Cardiac septum (tissue), 1 donor: ENCODE data around the gene WDR88. TPM values are rescaled to one million over a fixed set of nuclear protein-coding genes. Genes with fewer than 3 reads are reported as not detected.

Experiments
- DNase-seq: peaks from one replicate; pipeline ENCODE4 v3.0.0-alpha.2; 2020; ENCODE audit warnings: low spot score
- intact Hi-C: fragments of 100-400 bp; cut with DNase I; formaldehyde crosslinking; loops from one replicate; pipeline ENCODE4 v1.14.0; 2022
- total RNA-seq: library from RNA; stranded (reverse); fragmentation: NEBNext Ultra II Directional; extraction: Animal tissue kit (Norgen Biotek cat#: 25700); gene quantifications from one replicate; pipeline ENCODE4 v1.2.1, GENCODE V29; 2021
- donor health status: DM: no; HTN: no; CAD: no.

WDR88 gene
- total RNA-seq, 1 donor from 2014 or later, result not detected

DNA sequence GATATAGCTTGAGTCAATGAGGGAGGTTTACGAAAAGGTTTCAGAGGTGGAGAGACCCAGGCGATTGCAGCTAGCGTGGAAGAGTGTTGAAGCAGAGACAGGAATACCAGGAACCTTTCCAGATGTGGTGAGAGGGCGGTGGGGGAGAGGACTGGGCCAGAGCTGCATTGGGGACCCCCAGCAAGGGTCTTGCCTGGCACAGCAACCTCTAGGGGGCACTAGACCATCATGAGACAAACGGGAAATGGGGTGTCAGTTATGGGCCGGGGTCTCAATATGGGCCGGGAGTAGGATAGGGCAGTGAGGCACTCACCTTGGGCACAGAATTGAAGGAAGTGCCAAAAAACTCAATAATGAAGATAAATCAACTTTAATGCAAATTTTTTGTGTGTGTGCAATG is 60.1 kb downstream of the WDR88 start:
- peak; percentile 35 for DNase-seq
- intact Hi-C loops, result no loop called here

DNA sequence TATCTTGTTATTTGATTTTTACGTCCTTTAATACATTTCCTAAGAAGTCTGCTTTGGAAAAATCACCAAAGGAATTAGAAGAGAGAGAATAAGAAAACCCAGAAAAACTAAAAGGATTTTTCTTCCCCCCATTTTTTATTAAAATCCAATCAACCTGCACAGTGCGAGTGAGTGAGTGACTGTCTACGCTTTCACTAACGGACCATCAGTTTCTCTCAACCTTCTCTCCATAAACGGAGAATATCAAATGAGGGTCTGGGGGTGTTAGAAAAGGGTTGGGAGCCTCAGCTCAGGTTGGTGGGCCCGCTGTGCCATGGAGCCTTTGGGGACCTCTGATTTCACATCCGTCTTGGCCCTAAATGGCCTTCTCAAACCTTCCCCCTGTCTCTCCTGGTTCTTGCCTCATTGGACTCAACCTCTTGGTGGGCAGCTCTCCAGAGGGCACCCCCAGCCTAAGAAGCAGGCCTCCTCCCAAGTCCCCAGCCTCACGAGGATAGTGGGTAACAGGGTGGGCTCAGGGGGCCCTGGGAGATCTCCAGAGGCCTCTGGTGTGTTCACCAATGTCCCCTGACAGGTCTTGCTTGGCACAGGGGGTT is 61.5 kb downstream of the WDR88 start:
- intact Hi-C loops, result no loop called here

DNA sequence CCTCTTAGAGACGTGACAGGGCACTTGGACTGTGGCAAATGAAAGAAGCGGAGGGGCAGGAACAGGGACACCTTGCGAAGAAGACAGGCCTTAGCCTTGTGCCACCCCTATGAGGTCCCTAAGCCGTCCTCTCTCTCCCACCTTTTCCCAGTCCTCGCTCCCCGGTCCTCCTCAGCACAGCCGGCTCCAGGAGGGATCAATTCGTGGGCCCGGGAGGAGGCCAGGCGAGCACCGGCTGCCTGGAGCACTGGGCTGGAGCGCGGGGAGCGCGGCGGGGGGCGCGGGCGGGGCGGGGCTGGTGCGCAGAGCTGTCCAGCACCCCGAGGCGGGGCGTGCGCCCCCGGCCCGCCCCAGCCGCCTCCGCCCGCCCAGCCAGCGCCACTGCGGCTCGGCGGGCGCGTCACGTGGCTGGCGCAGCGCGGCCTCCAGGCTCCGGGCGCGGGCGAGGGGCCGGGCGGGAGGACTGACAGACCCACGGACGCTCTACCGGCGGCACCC is 62.0 kb downstream of the WDR88 start, which contains the start of gene LRP3:
LRP3 (plus strand) TSS at position 466 of the 498 bp plus-strand sequence. CDS start 456 bp downstream, outside the sequence.
- intact Hi-C loops, result no loop called here
- no peak for DNase-seq

More for the DNA sequence above, 61.5 kb downstream of the WDR88 start:
- DNase-seq, result peak; percentile 43

DNA sequence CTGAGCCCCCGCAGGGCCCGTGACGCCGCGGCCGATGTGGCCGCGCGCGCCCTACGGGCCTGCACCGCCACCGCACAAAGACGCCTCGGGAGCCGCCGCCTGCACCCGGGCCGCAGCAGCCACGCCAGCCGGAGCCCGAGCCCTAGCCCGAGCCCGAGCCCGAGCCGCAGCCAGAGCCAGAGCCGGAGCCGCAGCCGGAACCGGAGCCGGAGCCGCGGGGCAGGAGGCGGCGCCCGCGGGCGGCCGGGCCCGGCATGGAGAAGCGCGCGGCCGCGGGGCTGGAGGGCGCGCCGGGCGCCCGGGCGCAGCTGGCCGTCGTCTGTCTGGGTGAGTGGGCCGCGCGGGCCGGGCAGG is 62.6 kb downstream of the WDR88 start:
- no peak for DNase-seq
- intact Hi-C loops, result no loop called here

DNA sequence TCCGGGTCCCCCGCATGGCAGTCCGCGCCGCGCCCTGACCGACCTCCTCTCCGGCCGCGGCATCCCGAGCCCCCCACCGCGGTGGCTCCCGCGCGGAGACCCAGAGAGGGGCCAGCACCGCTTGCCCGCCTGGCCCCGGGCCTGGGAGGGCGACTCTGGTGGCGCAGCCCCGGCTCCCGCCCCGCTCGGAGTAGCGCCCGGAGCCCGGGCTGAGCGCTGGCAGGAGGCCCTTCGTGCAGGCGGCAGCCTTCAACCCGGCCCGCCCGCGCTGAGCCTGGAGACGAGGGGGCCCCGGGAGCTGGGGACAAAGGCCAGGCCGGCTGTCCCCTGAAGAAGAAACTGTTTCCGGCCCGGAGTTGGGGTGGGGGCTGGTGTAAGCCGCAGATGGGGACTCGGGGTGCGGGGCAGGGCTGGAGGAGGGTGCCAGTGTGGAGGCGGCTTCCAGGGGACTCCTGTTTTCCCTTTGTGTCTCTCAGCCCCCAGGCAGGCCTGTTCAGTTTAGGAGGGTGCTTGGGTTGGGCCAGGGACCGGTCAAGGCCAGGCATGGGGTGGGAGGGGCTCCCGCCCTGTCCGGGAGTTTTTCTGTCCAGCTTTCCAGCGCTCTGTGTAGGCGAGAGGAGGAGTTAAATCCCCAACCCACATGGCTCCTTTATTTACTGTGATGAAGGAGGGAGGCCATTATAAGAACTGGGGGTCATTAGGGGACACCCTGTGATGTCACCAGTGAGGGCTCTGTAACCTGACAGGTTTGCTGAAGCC is 63.2 kb downstream of the WDR88 start:
- intact Hi-C loops, result no loop called here
- no peak for DNase-seq

DNA sequence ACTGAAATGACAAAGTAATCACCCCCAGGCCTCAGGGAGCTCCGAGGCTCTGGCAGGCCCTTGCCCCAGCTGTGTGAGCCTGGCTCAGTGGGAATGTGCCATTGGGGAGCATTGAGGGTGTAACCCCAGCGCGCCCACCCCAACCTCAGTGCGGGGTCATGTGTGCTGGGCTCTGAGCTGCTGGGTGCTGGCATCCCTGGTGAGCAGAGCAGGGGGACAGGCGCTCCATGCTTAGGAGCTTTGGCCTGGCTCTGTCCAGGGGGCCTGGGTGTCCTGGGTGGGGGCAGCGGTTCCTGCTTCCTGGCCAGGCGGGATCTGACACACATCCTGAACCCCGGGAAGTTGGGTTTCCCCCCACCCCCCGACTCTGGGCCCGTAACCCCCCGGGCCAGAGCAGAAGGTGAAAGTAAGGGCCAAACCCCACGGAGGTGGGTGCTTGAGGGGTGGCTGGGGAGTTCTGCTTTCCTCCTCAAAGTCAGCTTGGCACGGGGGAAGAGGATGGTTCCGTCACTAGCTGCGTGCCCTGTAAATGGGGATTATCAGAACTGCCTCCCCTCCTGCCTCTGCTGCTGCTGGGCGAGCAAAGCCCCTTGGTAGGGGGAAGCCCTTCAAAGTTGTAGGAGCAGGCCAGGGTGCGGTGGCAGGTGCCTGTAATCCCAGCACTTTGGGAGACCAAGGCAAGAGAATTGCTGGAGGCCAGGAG is 63.9 kb downstream of the WDR88 start:
- DNase-seq, result no peak

DNA sequence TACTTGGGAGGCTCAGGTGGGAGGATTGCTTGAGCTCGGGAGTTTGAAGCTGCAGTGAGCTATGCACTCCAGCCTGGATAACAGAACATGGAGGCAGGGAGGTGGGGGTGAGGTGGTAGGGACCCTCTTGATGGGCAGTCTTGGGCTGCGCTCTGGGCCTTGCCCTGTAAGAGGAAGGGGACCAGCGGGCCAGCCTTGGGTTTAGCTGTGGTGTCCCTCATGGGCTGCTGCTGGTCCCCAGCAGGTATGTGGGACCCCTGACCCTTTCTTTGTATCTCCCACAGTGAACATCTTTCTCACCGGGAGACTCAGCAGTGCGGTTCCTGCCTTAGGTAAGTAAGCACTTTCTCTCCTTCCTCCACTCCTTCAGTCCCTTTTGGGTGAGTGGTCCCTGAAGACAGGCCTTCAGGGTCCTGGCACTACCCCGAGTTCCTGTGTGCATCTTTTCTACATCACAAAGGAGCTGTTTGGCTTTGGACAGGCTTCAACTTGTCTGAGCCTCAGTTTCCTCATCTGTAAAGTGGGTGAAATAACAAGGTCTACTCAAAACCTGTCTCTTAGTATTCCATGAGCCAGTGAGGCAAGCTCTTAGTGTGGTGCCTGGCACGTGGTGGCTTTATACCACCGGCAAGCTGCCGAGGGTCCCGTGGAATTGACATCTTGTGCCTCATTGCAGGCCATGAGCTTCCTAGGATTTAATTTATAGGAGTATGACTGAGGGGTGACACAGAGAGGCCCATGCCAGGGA is 64.7 kb downstream of the WDR88 start:
- DNase-seq, result no peak
- intact Hi-C loops, result no loop called here

More for the DNA sequence above, 63.9 kb downstream of the WDR88 start:
- intact Hi-C loops, result no loop called here

DNA sequence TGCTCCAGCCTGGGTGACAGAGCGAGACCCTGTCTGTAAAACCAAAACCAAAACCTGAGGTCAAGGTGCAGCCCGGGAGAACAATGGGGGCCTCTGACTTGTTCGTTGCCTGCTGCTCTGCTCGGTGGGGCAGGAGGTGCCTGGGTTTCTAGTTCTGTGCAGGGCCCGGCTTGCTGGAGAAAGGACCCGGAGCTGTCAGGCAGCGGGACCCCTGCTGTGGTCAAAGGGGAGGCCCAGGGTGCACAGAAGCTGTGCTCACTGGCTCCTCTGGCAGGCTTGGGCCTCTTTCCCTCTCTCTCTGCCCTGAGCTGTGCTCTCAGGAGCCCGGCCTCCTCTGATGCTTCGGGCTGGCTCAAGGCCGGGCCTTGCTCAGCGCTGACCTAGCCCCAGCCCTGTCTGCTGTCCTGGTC is 65.7 kb downstream of the WDR88 start:
- no peak for DNase-seq
- intact Hi-C loops, result no loop called here

DNA sequence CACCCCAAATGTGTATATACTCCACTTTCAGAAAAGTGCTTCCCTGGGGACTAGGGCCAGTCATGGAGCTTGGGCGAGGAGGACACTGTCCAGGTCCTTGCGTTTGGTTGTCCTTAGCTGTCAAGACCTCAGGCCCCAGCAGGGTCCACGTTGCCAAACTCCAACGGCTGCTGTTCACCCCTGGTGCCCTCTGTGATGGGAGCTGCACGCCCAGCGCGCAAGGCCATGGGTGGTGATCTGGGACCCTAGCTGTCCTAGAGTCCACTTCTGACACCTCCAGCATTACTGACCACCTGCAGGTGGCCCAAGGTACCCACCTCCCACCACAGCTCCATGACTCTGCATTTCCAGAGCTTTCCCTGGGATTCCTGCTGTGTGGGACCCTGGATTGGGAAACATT is 66.3 kb downstream of the WDR88 start:
- no peak for DNase-seq
- intact Hi-C loops, result no loop called here

DNA sequence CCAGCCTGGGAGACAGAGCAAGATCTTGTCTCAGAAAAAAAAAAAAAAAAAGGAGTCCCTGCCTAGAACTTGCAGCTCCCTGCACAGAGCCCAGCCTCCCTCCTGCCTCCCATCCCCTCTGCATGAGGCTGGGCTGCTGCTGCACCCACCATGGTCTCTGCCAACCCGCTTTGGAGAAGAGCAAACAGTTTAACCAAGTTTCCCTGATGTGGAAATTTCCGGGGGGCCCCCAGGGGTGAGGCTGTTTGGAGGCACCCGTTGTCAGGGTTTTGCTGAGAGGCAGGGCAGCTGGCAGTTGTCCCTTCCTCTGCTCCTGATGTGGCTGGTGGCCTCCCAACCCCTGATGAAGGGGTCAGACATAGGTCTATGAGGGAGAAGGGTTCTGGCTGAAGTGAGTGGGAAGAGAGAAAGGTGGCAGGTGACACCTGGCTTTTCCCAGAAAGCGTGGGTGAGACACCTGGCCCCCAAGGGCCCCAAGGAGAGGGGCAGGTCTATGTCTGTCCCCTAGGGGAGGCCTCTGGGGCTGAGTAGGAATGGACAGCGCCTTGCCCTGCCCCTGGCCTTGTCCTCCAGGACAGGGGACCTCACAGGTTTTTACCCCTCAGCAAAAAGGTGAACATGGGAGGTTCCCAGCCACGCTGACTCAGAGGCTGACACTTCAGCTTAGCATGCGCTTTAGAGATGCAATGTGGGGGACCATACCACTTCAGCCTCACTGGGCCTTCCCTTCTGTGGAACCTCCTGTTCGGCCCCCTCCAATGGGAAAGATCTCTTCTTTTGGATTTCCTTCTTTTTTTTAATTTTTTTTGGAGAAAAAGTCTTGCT is 67.7 kb downstream of the WDR88 start:
- intact Hi-C loops, result no loop called here
- no peak for DNase-seq

DNA sequence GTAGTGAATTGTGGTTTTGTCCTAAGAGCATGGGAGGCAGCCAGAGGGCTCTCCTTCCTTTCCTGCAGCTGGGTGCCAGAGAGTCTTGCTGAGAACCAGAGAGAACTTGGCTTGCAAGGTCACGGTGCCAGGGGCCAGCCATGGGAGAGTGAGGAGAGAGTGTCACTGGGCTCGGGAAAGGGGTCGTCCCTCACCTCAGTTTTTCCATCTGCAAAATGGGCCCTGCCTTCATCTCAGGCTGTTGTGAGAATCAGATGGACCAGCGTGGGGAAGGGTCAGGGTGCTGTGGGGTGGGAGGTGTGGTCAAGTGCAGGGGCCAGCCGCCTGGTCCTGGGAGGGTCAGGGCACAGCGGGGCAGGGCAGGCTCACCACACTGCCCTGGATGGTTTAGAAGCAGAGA is 69.6 kb downstream of the WDR88 start:
- intact Hi-C loops, result no loop called here
- DNase-seq, result no peak

DNA sequence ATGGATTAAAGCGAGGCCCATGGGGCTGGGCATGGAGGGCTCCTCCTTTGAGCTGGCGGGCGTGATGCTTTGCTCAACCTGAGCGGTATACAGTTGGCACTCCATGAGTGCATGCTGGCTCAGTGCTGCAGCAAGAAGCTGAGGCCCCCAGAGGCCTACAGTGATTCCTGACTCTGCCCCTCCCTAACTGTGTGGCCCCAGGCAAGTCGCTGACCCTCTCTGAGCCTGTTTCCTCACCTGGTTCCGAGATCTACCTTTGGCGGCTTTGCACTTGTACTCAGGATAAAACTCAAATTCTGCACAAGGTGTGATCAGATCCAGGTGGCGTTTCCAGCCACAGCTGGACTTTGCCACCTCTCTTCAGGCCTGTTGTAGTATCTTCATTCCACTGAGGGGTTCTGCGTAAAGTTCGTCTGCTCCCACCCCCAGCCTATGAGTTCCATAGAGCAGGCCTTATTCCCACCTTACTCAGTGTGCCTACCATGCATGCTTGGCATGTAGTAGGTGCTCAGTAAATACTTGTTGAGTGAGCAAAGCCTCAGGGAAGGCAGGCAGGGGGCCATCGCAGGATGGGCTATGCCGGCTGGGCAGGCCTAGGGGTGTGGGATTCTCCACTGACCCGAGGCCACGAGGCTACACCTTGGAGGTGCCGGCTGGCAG is 70.1 kb downstream of the WDR88 start:
- intact Hi-C loops, result no loop called here
- no peak for DNase-seq

DNA sequence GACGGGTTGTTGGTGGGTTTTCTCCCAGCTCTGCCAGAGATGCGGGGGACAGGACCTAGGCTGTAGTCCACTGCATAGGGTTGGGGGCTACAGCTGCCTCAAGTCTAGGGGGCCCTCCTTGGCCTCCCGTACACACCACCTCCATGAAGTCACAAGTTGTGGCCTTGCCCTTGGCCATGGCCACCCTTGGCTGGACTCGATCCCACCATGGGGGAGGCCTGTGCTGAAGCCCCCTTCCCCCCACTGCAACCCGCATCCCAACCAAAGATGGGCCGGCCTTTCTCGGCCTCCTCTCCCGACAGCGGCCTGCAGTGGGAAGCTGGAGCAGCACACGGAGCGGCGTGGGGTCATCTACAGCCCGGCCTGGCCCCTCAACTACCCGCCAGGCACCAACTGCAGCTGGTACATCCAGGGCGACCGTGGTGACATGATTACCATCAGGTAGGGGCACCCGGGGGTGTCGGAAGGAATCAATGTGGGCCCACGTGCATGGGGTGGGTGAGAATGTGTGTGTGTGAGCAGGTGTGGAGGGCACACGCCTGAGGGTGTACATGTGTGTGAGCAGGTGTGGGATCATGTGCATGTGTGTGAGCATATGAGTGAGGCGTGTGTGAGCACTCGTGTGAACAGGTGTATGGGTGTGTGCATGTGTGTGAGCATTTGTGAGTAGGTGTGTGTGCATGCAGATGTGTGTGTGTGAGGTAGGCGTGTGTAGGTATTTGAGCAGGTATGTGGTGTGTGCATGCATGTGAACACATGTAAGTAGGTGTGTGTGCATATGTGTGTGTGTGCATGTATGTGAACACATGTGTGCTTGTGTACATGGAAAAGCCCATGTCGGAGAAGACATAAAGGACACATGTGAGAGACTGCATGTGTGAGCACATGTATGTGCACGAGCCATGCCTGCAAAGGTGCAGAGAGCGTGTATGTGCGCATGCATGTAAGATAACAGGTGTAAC is 70.9 kb downstream of the WDR88 start:
- DNase-seq, result no peak
- intact Hi-C loops, result no loop called here

DNA sequence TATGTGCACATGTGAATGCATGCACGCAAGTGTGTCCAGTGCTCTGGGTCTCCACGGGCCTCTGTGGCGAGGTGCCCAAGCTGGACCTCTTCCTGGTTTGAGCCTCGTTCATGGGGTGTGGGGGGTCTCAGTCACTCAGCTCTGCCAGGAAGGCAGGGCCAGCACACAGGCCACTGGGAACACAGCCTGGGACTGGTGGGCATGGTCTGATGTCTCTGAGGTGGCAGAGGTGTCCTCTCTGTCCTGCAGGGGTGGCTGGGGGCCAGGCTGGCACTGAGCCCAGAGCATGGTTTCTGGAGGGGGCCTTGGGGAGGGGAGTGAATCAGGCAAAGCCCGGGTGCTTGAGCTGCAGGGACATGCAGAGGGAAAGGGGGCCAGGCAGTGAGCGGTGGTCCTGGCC is 71.6 kb downstream of the WDR88 start:
- no peak for DNase-seq
- intact Hi-C loops, result no loop called here

DNA sequence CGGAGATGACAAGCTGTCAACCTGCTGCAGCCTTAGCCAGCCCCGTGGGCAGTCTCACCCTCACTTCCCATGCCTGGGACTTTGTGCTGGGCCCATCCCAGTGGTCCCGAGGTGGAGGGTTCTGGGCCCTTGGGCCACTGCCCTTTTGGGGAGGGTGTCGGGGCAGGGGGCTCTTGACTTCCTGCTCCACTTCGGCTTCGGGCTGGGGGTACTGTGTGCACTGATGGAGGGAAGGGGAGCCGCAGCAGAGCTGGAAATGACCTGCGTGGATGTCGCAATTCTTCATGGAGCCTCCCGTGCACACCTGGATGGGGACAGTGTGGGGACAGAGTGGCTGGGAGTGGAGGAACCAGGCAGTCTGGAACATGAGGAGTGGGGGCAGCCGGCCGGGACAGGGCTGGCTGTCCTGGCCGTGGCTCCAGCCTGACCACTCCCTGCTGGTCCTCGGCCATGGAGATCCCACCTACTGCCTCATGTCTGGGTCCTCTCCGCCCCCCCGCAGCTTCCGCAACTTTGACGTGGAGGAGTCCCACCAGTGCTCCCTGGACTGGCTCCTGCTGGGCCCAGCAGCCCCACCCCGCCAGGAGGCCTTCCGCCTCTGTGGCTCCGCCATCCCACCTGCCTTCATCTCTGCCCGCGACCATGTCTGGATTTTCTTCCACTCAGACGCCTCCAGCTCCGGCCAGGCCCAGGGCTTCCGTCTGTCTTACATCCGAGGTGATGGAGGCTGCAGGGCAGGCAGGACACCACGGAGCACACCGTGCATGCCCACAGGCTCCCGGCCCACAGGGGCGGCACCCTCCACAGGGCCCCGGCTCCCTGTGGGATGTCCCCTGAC is 72.4 kb downstream of the WDR88 start:
- no peak for DNase-seq
- intact Hi-C loops, result no loop called here

DNA sequence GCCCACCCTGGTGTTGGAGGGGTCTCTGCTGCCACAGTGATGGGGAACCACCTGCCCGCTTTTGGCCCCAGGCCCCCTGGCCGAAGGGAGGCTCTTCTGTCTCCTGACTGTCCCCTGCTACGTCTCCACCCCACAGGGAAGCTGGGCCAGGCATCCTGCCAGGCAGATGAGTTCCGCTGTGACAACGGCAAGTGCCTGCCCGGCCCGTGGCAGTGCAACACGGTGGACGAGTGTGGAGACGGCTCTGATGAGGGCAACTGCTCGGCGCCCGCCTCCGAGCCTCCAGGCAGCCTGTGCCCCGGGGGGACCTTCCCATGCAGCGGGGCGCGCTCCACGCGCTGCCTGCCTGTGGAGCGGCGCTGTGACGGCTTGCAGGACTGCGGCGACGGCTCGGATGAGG is 73.2 kb downstream of the WDR88 start:
- no peak for DNase-seq
- intact Hi-C loops, result no loop called here
